ENCODE measurements around the gene CLDN1.

The CLDN1 gene

GRCh38 chr3:190321789-190322603, at the start of gene CLDN1:
Gene CLDN1, minus strand, starts transcription at chr3:190322446. Its CDS starts 240 bp downstream, at chr3:190322206.
- DNase-seq (ENCODE audit: low read depth in 2 of 2) = peak; percentile 51 to 62

- DNase-seq (ENCODE audit: low read depth in 2 of 2) = no peak
These were observed 48.9 kb upstream of the CLDN1 start for GRCh38 chr3:190371152-190371551.

GRCh38 chr3:190370369-190370768, 48.1 kb upstream of the CLDN1 start:
- DNase-seq (ENCODE audit: low read depth in 2 of 2) = no peak

GRCh38 chr3:190369668-190370295, 47.5 kb upstream of the CLDN1 start:
- DNase-seq (ENCODE audit: low read depth in 2 of 2) = no peak

- no peak for DNase-seq (ENCODE audit: low read depth in 2 of 2)
These were observed 46.6 kb upstream of the CLDN1 start for GRCh38 chr3:190368881-190369280.

GRCh38 chr3:190366133-190366532, 43.9 kb upstream of the CLDN1 start:
- DNase-seq (ENCODE audit: low read depth in 2 of 2) = no peak

- no peak for DNase-seq (ENCODE audit: low read depth in 2 of 2)
These were observed 40.0 kb upstream of the CLDN1 start for GRCh38 chr3:190362258-190362657.

GRCh38 chr3:190361791-190362190, 39.5 kb upstream of the CLDN1 start:
- no peak for DNase-seq (ENCODE audit: low read depth in 2 of 2)

GRCh38 chr3:190360228-190360627, 38.0 kb upstream of the CLDN1 start:
- no peak for DNase-seq (ENCODE audit: low read depth in 2 of 2)

- DNase-seq (ENCODE audit: low read depth in 2 of 2) = no peak
These were observed 37.6 kb upstream of the CLDN1 start for GRCh38 chr3:190359813-190360212.

GRCh38 chr3:190357468-190357867, 35.2 kb upstream of the CLDN1 start:
- no peak for DNase-seq (ENCODE audit: low read depth in 2 of 2)

- DNase-seq (ENCODE audit: low read depth in 2 of 2) = no peak
These were observed 34.0 kb upstream of the CLDN1 start for GRCh38 chr3:190356246-190356645.

- DNase-seq (ENCODE audit: low read depth in 2 of 2) = no peak
These were observed 30.7 kb upstream of the CLDN1 start for GRCh38 chr3:190352861-190353457.

GRCh38 chr3:190346541-190346940, 24.3 kb upstream of the CLDN1 start:
- no peak for DNase-seq (ENCODE audit: low read depth in 2 of 2)

- no peak for DNase-seq (ENCODE audit: low read depth in 2 of 2)
These were observed 23.6 kb upstream of the CLDN1 start for GRCh38 chr3:190345878-190346277.

GRCh38 chr3:190345027-190345821, 23.0 kb upstream of the CLDN1 start:
- DNase-seq (ENCODE audit: low read depth in 2 of 2) = no peak

- DNase-seq (ENCODE audit: low read depth in 2 of 2) = no peak
These were observed 17.8 kb upstream of the CLDN1 start for GRCh38 chr3:190340071-190340470.

- no peak for DNase-seq (ENCODE audit: low read depth in 2 of 2)
These were observed 16.9 kb upstream of the CLDN1 start for GRCh38 chr3:190339130-190339529.

- no peak for DNase-seq (ENCODE audit: low read depth in 2 of 2)
These were observed 16.5 kb upstream of the CLDN1 start for GRCh38 chr3:190338717-190339116.

- no peak for DNase-seq (ENCODE audit: low read depth in 2 of 2)
These were observed 15.1 kb upstream of the CLDN1 start for GRCh38 chr3:190337301-190337700.

- DNase-seq (ENCODE audit: low read depth in 2 of 2) = no peak
These were observed 14.4 kb upstream of the CLDN1 start for GRCh38 chr3:190336516-190337189.

GRCh38 chr3:190333961-190334360, 11.7 kb upstream of the CLDN1 start:
- no peak for DNase-seq (ENCODE audit: low read depth in 2 of 2)
